ENCODE results near the gene OPCML. TPM values are rescaled to one million over a fixed set of nuclear protein-coding genes. Genes with fewer than 3 reads are reported as not detected.

Gene OPCML
- polyA plus RNA-seq, 1 donor (not counting 4 experiments of a cell fraction or from before 2014, with no cell fraction given): 0.04 TPM

DNA sequence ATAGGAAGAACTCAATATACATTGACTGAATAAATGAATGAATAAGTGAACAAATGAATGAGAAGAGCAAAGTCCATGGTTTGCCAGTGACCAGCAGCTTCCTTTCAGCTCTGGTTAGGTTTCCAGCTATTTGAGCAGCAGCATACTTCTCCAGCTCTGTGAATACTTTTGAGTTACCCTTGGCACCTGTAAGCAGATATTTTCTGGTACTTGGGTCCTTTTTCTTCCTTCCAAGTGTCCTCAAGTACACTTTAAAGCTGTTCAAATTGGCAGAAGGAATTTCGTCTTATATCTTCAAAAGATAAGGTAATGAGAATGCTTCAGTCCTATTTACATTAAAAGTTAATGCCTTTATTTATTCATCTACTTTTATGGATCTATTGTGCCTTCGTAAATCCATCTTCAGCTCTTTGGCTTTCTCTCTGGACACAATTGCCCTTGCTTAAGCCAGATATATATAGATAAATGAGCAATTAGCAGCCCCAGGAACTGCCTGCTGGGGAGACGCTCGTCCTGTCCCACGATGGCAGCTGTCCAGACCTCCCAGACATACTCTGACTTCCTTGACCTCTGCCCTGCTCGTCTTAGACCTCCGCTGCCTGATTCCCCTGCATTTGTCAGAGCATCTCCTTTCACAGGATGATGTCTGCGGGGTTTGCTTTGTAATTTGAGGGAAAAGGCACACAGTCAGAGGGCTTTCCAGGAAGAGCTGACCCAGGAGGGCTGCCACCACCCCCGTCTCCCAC, 926.3 kb downstream of the OPCML start:
- Histone ChIP-seq H3K79me2 (ENCODE audit: control insufficient read depth, insufficient read depth, low read length) (no peaks in the 10 kb centered on the region), H3K9me1 (ENCODE audit: control insufficient read depth, extremely low read depth, insufficient read depth, low read length) (no peaks in the 10 kb centered on the region), H3K4me1 (ENCODE audit: control insufficient read depth, extremely low read depth, insufficient read depth, low read length) (no peaks in the 10 kb centered on the region), H3K27me3 (ENCODE audit: control insufficient read depth, extremely low read depth, insufficient read depth, low read length) (no peaks in the 10 kb centered on the region), H3K4me3 (ENCODE audit: control insufficient read depth in 2 of 3, extremely low read depth in 1 of 3, insufficient read depth in 2 of 3, low read depth in 1 of 3, low read length in 3 of 3) (no peak overlapping the region), H3K9ac (ENCODE audit: control insufficient read depth, extremely low read depth, insufficient read depth, low read length) (no peak overlapping the region), H3K4me2 (ENCODE audit: control insufficient read depth, extremely low read depth, insufficient read depth, low read depth, low read length) (no peak overlapping the region), H3K27ac (ENCODE audit: control insufficient read depth, insufficient read depth, low read length) (no peak overlapping the region), H3K36me3 (ENCODE audit: control insufficient read depth in 2 of 2, extremely low read depth in 1 of 2, insufficient read depth in 2 of 2, low read length in 2 of 2) (no peaks in the 10 kb centered on the region), H2AFZ (ENCODE audit: control insufficient read depth, low read length) (no peak overlapping the region), H4K20me1 (ENCODE audit: control insufficient read depth, extremely low read depth, insufficient read depth, low read length) (no peaks in the 10 kb centered on the region), H3K9me3 (ENCODE audit: control insufficient read depth, low read depth, low read length) (no peaks in the 10 kb centered on the region)
- TF ChIP-seq, protein P1, sequence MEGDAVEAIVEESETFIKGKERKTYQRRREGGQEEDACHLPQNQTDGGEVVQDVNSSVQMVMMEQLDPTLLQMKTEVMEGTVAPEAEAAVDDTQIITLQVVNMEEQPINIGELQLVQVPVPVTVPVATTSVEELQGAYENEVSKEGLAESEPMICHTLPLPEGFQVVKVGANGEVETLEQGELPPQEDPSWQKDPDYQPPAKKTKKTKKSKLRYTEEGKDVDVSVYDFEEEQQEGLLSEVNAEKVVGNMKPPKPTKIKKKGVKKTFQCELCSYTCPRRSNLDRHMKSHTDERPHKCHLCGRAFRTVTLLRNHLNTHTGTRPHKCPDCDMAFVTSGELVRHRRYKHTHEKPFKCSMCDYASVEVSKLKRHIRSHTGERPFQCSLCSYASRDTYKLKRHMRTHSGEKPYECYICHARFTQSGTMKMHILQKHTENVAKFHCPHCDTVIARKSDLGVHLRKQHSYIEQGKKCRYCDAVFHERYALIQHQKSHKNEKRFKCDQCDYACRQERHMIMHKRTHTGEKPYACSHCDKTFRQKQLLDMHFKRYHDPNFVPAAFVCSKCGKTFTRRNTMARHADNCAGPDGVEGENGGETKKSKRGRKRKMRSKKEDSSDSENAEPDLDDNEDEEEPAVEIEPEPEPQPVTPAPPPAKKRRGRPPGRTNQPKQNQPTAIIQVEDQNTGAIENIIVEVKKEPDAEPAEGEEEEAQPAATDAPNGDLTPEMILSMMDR (optimal IDR thresholded peaks at IDR 0.05 in 1 of 3, IDR thresholded peaks at IDR 0.05 in 1 of 3, conservative IDR thresholded peaks at IDR 0.05 in 1 of 3; ENCODE audit: extremely low read depth in 1 of 3, insufficient read depth in 2 of 3, low read length in 3 of 3): no peak
- TF ChIP-seq EZH2 (IDR thresholded peaks at IDR 0.05; ENCODE audit: low read length): no peak
- dilution Hi-C loops (cut with MboI; ENCODE audit: extremely low pct_ligation_motif_present, low sequenced_read_pairs): no loop called here
- FAIRE-seq: no peak
- no peak for DNase-seq (ENCODE audit: low read depth, low spot score)

DNA sequence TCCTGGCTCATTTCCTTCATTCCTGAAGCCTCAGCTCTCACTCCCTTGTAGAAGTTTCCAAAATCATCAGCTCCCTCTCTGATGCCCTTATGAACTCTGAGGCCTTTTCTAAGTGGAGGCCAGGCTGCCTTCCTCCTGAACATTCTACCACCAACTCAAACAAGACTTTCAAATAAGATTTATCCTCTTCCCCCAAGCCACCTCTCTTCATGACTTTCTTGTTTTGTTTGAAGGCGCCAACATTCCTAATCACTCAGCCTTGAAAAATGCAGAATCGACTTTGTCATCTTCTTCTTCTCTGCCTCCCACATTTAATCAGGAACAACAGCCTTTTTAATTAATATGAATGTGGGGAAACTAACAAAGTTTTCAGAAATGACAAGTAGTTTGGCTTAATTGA, 927.9 kb downstream of the OPCML start:
- no peaks in the 10 kb centered on the region for H3K9me1 ChIP-seq (ENCODE audit: control insufficient read depth, extremely low read depth, insufficient read depth, low read length)
- FAIRE-seq: no peak
- no peak overlapping the region for H3K4me2 ChIP-seq (ENCODE audit: control insufficient read depth, extremely low read depth, insufficient read depth, low read depth, low read length)
- H3K9ac ChIP-seq (ENCODE audit: control insufficient read depth, extremely low read depth, insufficient read depth, low read length): no peak overlapping the region
- no peaks in the 10 kb centered on the region for H3K4me1 ChIP-seq (ENCODE audit: control insufficient read depth, extremely low read depth, insufficient read depth, low read length)
- H4K20me1 ChIP-seq (ENCODE audit: control insufficient read depth, extremely low read depth, insufficient read depth, low read length): no peaks in the 10 kb centered on the region
- H3K36me3 ChIP-seq (ENCODE audit: control insufficient read depth in 2 of 2, extremely low read depth in 1 of 2, insufficient read depth in 2 of 2, low read length in 2 of 2): no peaks in the 10 kb centered on the region
- no peak overlapping the region for H3K27ac ChIP-seq (ENCODE audit: control insufficient read depth, insufficient read depth, low read length)
- no peak for DNase-seq (ENCODE audit: low read depth, low spot score)
- TF ChIP-seq EZH2 (IDR thresholded peaks at IDR 0.05; ENCODE audit: low read length): no peak
- TF ChIP-seq, protein P1 (optimal IDR thresholded peaks at IDR 0.05 in 1 of 3, IDR thresholded peaks at IDR 0.05 in 1 of 3, conservative IDR thresholded peaks at IDR 0.05 in 1 of 3; ENCODE audit: extremely low read depth in 1 of 3, insufficient read depth in 2 of 3, low read length in 3 of 3): no peak
- H3K27me3 ChIP-seq (ENCODE audit: control insufficient read depth, extremely low read depth, insufficient read depth, low read length): no peaks in the 10 kb centered on the region
- H3K9me3 ChIP-seq (ENCODE audit: control insufficient read depth, low read depth, low read length): no peaks in the 10 kb centered on the region
- no peaks in the 10 kb centered on the region for H3K79me2 ChIP-seq (ENCODE audit: control insufficient read depth, insufficient read depth, low read length)
- no peak overlapping the region for H2AFZ ChIP-seq (ENCODE audit: control insufficient read depth, low read length)
- dilution Hi-C loops (cut with MboI; ENCODE audit: extremely low pct_ligation_motif_present, low sequenced_read_pairs): no loop called here
- H3K4me3 ChIP-seq (ENCODE audit: control insufficient read depth in 2 of 3, extremely low read depth in 1 of 3, insufficient read depth in 2 of 3, low read depth in 1 of 3, low read length in 3 of 3): no peak overlapping the region

Measured in keratinocyte (primary cell).